Eye (tissue), 1 donor: ENCODE results near the gene TMEM178B.

Experiments used
- DNase-seq: peaks from one replicate; pipeline ENCODE4 v3.0.0-alpha.2; 2015

Gene TMEM178B

DNA sequence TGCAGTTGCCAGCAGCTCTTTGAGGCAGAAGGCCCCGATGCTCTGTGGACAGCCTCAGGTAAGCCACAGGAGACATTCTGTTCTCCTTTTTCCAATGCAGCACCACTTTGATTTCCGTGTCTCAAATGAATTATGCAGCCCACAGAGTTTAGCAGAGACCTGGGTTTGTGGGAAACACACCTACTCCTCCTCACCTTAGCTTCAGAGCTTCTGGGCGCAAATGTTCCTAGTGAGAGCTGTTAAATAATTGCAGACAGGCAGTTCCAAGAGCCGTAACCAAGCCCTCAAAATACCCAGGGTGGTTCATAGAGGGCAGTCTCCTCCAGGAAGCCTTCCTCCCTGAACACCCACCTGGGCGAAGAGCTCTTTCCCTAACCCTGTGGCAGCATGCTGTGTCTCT is 408.1 kb downstream of the TMEM178B start:
- no peak for DNase-seq

DNA sequence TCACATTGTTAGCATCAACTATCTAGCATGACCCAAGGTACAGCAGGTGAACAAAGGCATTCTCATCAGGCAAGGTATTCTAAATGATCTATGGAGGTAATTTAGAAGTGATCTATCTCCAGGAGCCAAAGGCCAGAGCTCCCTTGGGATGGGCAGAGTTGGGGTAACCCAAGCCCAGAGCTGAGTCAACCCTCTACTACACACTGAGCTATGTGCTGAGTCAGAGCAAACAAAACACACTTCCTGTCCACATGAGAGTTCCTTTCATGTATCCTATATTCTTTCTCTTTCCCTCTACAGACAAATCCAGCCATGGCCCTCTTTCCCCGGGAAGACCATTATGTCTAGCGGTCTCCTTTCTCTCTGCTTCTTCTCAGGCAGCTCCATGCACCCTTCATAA is 409.2 kb downstream of the TMEM178B start:
- DNase-seq: no peak

DNA sequence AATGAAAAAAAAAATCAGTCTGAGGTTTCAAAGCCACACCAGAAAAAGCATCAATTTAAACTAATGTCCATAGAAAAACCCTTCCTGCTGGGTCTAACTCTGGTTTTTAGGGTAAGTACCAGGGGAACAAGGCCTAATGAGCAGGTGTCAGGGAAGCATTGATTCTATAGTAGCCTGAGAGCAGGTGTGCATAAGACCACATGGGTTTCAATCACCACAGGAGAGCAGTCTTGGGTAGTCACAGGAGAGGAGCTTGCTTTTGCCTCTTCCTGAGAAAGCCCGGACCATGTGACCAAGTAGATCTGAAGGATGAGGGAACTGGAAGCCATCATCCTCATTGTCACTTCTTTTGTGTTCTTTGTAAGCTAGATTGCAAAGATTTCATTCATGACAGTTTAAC is 411.0 kb downstream of the TMEM178B start:
- DNase-seq: no peak

DNA sequence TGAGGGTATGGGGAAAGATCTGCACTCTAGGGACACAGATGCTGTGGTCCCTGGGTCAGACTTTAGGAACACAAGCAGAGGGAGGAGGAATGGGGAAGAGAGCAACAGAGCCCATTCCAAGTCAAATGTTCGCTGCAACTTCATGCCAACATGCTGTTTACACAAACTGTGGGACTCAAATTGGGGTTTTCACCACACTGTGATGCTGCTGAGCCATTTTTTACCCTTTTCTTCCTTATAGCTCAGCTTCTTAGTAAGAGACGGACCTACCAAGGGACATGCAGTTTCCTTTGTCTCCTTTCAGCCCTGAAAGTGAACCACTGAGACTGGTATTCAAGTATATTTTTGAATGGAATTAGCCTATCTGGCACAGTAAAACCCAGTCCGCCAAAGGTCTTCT is 413.1 kb downstream of the TMEM178B start:
- DNase-seq: no peak

DNA sequence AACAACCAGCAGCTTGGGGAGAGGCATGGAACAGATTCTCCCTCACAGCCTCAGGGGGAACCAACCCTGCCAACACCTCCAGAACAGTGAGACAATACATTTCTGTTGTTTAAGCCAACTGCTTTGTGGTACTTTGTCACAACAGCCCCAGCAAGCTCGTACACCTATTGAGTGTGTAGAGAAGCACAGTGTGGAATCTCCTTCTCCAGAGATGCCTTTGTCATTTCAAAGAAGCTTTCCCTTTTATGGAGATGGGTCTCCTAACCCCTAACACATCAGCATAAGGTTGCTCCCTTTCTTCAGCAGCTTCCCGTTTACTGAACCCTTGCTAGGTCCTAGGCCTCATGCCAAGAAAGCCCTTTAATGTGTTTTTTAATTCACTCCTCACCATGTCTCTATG is 416.6 kb downstream of the TMEM178B start:
- no peak for DNase-seq

DNA sequence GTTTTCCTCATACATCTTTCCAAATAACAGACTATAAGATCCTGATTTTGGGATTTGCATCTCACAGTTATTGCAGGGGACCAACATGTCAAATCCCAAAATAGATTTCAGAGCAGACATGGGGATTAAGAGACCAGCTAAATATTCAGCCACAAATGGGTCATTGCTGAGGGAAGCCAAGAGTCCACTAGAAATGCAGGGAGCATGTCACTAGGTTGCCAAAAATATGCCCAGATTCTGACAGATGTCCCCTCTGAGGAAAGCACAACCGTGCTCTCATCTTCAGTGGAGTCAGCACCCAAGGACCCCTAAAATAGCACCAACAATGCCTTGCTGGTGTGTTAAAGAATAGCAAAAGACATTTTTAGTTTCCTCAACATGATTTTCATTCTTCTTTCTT is 421.2 kb downstream of the TMEM178B start:
- no peak for DNase-seq

DNA sequence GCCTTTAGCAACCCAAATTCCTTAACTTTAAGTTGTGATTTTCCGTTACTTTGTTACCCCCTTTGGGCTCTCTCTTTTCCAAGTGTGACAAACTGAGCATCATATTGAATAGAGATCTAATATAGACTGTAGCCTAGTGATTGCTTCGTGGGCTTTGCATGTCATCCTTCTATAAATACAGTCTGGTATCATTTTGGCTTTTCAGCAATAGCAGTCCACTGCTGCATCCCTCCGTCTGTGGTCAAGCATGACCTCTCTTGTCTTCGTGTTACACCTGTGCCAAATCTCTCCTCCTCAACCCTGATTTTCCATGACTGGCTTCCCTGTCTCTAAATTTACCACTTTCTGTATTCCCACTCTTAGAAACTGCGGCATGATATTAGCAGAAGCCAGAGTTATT is 423.5 kb downstream of the TMEM178B start:
- no peak for DNase-seq

DNA sequence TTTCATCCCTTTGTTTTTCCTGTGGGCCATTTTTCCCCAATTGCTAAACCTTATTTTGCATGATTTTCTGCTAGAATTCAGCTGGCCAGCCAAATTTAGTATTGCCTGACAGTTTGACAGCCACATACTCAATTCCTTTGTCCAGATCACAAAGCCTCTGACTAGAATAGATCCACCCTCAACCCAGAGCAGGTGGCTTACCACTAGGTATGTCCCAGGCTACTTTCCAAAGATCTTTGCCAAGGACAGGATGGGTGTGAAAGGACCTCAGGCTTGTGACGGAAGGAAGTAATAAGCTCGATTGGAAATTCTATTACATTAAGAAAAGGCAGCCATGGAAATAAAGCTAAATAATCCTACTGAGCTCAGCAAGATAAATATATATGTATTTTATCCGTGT is 426.7 kb downstream of the TMEM178B start:
- no peak for DNase-seq

DNA sequence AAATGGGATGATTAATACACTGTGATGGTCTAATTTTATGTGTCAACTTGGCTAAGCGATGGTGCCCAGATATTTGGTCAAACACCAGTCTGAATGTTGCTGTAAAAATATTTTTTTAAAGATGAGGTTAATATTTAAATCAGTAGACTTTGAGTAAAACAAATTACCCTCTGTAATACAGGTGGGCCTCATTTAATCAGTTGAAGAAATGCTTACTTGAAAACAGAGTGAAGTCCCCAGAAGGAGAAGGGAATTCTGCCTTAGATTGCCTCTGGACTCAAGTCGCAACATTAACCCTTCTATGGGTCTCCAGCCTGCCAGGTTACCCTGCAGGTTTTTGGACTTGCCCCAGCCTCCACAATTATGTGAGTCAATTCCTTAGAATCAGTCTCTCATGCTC is 427.6 kb downstream of the TMEM178B start:
- DNase-seq: no peak

DNA sequence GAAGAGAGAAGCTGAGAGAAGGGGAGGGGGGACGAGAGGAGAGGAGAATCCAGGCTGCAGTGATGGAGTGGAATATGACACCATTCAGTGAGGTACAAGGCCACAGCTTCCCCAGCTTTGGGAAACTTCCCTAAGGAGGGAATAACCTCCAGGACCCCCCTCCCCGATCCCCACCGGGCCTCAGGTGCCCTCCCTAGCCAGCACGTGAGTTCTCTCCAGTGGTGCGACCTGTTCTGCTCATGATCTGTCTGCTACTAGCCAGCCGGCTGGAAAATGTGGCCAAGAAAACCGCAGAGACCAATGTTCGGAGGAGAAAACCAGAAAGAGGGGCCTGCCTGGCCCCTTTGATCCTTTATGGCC is 437.4 kb downstream of the TMEM178B start:
- DNase-seq: peak; percentile 53

DNA sequence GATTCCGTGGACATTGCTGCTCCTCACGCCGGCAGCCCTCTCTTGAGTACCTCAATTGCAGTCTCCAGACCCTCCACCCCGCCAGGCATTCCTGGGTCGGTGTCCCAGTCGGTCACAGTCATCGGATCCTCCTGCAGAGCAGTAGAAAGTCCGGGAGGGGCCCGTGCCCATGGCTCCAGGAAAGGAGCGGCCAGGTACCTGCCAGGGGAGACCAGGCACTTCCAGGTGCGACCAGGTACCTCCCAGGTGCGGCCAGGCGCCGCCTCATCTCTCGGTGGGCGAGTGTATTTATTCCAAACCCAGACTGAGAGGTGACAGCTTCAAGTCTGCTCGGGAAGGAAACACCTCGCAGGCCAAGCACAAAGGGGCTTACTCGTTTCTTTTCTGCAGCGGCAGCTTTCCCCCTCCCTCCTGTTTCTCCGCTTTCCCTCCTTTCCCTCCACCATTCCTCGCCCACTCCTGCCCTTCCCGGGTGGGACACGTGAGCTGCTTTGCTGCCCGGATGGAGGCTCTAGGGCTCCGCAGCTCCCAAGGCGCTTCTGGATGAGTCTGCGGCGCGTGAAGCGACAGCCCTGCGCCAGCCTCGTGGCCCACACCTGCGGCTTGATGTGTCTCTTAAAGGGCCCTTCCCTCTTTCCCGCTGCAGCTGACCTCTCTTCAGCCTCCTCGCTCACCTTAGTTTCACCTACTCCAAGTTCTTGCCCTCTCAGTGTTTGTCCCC is 438.0 kb downstream of the TMEM178B start:
- DNase-seq: peak; percentile 80

DNA sequence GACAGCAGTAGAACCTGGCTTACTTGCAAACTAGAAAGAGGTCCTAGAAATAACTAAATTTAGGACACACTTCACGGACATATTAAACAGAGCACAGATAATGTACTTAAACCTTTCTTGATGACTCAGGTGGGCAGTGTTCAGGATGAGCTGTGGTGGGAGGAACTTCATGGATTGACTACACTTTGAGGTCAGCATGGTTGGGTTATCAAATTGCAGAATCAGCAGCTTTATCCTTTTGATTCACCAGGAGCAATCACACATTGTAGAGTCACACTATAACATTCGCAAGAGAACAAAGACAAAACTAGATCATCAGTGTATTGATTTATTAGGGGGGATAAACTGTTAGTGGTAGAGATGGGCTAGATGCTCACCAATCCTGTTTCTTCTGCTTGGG is 438.7 kb downstream of the TMEM178B start:
- DNase-seq: no peak

DNA sequence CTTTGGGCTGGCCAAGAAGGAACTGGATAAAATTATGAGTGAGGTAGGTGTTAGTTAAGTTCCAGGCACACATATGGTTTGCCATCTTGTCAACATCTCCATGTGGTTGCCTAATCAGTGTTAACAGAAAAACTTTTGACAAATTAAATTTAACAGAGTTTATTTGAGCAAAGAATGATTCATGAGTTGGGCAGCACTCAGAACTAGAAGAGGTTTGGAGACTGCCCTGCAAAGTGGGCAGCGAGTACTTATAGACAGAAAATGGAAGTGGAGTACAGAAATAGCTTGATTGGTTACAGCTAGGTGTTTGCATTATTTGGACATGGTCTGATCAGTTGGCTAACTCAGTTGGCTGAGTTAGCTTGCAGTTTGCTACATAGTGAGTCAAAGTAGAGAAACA is 439.9 kb downstream of the TMEM178B start:
- DNase-seq: no peak

DNA sequence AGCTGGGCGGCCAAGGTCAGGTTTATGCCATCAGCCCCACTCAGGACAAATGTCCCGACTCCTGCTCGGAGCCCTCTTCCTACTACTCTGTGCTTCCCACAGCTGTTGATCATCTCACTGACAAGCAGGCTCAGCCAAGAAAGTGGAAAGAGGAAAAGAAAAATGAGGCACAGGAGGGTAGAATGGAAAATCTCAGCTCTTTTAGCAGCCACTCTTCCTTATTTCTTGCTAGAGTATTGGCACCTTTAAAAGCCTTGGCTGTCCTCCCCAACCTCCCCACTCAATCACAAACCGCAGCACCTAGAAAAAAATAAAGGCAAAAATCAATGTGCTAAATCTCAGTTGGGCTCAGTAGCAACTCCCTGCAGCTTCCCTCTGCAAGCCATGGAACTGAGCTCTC is 442.1 kb downstream of the TMEM178B start:
- no peak for DNase-seq

DNA sequence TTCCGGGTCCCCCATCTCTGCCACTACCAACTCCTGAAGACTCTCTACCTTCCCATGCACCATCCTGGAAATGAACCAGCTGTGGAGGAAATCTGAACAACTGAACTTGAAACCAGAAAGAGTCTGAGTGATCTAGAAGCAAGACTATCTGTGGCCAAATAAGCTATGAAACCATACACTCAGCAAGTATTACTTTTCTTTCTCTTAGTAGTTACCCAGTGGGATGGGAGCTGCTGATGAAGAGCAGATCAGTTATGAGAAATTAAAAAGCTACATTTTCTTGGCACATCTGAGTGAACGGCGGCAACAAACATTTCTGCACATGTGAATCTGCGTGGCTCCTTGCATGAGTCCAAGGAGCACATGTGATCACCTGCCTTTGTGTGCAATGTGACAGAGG is 445.8 kb downstream of the TMEM178B start:
- DNase-seq: no peak

DNA sequence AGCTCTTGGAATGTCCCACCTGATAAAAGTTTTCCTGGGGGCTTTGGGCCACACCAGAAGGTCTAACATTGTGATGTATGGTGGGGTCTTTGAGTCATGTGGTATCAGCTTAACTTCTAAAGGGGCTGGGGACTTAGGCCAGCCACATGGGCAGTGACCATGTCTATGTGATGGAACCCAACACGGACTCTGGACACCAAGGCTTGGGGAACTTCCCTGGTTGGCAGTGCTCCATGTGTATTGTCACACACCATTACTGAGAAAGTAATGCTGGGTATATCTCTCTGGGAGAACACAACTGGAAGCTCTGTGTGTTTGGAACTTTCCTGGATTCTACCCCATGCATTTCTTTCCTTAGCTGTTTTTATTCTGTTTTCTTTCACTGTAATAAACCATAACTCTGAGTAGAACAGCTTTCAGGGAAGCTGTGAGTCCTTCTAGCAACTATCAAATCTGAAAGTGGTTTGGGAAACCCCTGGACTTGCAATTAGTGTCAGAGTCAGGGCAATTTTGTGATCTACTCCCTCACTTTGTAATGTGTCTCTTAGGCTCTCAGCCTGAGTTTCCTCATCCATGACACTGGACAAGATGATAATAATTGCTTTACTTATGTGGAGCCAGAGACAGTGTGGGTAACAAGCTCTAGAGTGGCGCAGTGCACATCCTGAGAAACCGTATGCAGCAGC is 448.9 kb downstream of the TMEM178B start:
- no peak for DNase-seq

DNA sequence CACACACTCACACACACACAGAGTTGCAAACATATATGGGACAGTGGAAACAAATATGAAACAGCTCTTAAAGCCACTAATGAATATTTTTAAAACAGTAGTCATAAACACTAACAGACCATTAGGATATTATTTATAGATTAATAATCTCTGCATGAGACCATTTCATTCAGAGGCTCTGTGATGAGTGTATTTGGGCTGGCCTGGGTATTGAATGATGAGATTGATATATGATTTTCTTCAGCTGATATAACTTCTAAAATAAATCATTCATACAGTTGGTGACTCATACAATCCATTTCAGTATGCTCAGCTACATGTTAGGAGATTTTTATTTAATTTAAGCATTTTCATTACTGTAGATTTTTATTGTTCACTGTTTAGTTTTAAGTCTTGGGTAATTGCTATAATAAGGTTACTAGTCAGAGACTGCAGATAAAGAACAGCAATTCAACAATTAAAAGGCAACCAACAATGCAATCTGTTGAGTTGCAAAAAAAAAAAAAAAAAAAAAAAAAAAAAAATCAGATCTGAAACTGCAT is 452.2 kb downstream of the TMEM178B start:
- DNase-seq: no peak

DNA sequence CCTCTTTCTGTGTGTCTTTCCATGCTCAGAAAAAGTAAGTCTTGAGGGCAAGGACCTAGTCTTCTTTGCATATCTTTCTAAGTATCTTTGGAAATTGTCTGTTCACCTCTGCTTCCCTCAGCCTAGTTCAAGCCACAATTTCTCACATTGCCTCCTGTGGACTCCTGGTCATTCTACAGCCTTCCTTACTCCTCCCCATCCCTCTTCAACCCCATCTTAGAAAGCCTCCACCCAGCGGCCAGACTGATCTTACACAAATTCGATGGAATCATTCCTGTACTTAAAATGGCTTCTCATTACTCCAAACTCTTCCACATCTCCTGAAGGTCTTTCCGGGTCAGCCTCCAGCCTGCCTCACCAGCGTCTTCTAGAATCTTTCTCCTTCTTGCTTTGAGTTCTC is 453.2 kb downstream of the TMEM178B start:
- DNase-seq: no peak

DNA sequence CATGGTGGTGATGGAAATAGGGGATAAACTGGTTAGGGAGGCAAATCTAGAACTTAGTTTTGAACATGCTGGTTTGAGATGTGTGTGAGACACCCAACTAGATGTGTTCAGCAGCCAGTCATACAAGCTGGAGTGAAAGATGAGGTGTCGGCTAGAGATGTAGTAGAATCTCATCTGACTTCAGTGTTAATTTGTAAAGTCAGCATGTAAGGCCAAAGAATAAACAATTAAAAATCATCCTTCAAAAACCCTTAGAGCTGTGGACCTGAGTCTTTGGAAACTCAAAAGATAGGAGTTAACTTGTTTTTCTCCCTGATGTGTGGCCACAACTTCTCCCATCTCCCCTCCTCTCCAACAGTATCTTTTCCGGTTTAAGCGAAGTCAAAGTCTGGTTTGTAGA is 454.5 kb downstream of the TMEM178B start:
- DNase-seq: no peak
